Mononuclear cell (primary cell): ENCODE data around the gene ACAD10. TPM values are rescaled to one million over a fixed set of nuclear protein-coding genes. Genes with fewer than 3 reads are reported as not detected.
A peak's percentile ranks its signal among the peaks of the same experiment; 100 is the strongest.
"Not testable (repeated sequence)": the region's sequence is repeated elsewhere in the genome, so short reads cannot be mapped to it uniquely, and the experiment has no call there.

ENCODE experiments used
- H3K27me3 ChIP-seq: 2 replicates; pipeline ENCODE4 v1.6.0; 2011; ENCODE audit warnings: low read length, control low read depth; ENCODE audit not compliant: insufficient read depth
- H3K4me1 ChIP-seq: 2 replicates; pipeline ENCODE4 v1.5.1; 2011; ENCODE audit warnings: mild to moderate bottlenecking, low read length, control low read depth; ENCODE audit not compliant: insufficient read depth
- H3K4me3 ChIP-seq: 2 replicates; pipeline ENCODE4 v1.5.1; 2011; ENCODE audit warnings: mild to moderate bottlenecking, low read length, moderate library complexity
- H3K9me3 ChIP-seq: 2 replicates; pipeline ENCODE4 v1.5.1; 2011; ENCODE audit warnings: low read depth, mild to moderate bottlenecking, control low read depth, low read length
- total RNA-seq: library from RNA; depleted of rRNA; stranded (reverse); fragments of >200 nt; gene quantifications from one replicate; pipeline ENCODE4 v1.2.3, GENCODE V29; 2012

Gene ACAD10
- total RNA-seq, 1 donor, result 13.4 TPM

- H3K4me3 ChIP-seq, result no peak overlapping the region
- H3K9me3 ChIP-seq, result no peaks in the 10 kb centered on the region
- peaks cover 17% of the 10 kb centered on the region for H3K4me1 ChIP-seq
- H3K27me3 ChIP-seq, result no peaks in the 10 kb centered on the region
Observed at GRCh38 chr12:111754671-111755070, 68.8 kb downstream of the ACAD10 start.

- Histone ChIP-seq H3K4me1 (peaks cover 28% of the 10 kb centered on the region), H3K9me3 (no peaks in the 10 kb centered on the region), H3K27me3 (no peaks in the 10 kb centered on the region), H3K4me3 (no peak overlapping the region)
Observed at GRCh38 chr12:111756196-111756595, 70.3 kb downstream of the ACAD10 start.

GRCh38 chr12:111756681-111757080 lies 70.8 kb downstream of the ACAD10 start:
- H3K4me3 ChIP-seq, result no peak overlapping the region
- H3K27me3 ChIP-seq, result no peaks in the 10 kb centered on the region
- peaks cover 28% of the 10 kb centered on the region for H3K4me1 ChIP-seq

GRCh38 chr12:111757361-111758119 lies 71.7 kb downstream of the ACAD10 start:
- H3K9me3 ChIP-seq, result no peaks in the 10 kb centered on the region
- no peak overlapping the region for H3K4me3 ChIP-seq
- H3K4me1 ChIP-seq, result peaks cover 28% of the 10 kb centered on the region

More at GRCh38 chr12:111756681-111757080, 70.8 kb downstream of the ACAD10 start:
- no peaks in the 10 kb centered on the region for H3K9me3 ChIP-seq

GRCh38 chr12:111758120-111758561 lies 72.3 kb downstream of the ACAD10 start:
- no peaks in the 10 kb centered on the region for H3K9me3 ChIP-seq
- no peaks in the 10 kb centered on the region for H3K27me3 ChIP-seq
- H3K4me3 ChIP-seq, result no peak overlapping the region
- peaks cover 28% of the 10 kb centered on the region for H3K4me1 ChIP-seq

More at GRCh38 chr12:111757361-111758119, 71.7 kb downstream of the ACAD10 start:
- H3K27me3 ChIP-seq, result no peaks in the 10 kb centered on the region

- Histone ChIP-seq H3K4me3 (no peak overlapping the region), H3K27me3 (no peaks in the 10 kb centered on the region), H3K4me1 (peaks cover 28% of the 10 kb centered on the region), H3K9me3 (no peaks in the 10 kb centered on the region)
Observed at GRCh38 chr12:111759271-111759670, 73.4 kb downstream of the ACAD10 start.

GRCh38 chr12:111759991-111760390 lies 74.1 kb downstream of the ACAD10 start:
- Histone ChIP-seq H3K4me3 (no peak overlapping the region), H3K4me1 (peaks cover 31% of the 10 kb centered on the region), H3K9me3 (no peaks in the 10 kb centered on the region), H3K27me3 (no peaks in the 10 kb centered on the region)

GRCh38 chr12:111761099-111761498 lies 75.2 kb downstream of the ACAD10 start:
- Histone ChIP-seq H3K27me3 (no peaks in the 10 kb centered on the region), H3K9me3 (no peaks in the 10 kb centered on the region), H3K4me3 (no peak overlapping the region), H3K4me1 (peaks cover 42% of the 10 kb centered on the region)

- no peaks in the 10 kb centered on the region for H3K27me3 ChIP-seq
- peaks cover 48% of the 10 kb centered on the region for H3K4me1 ChIP-seq
- H3K4me3 ChIP-seq, result no peak overlapping the region
- H3K9me3 ChIP-seq, result no peaks in the 10 kb centered on the region
Observed at GRCh38 chr12:111761706-111762105, 75.9 kb downstream of the ACAD10 start.

GRCh38 chr12:111763552-111763951 lies 77.7 kb downstream of the ACAD10 start:
- not testable (repeated sequence) for H3K27me3 ChIP-seq, H3K4me3 ChIP-seq, H3K9me3 ChIP-seq
- H3K4me1 ChIP-seq, result peaks cover 49% of the 10 kb centered on the region

GRCh38 chr12:111764120-111764821 lies 78.4 kb downstream of the ACAD10 start:
- H3K4me3 ChIP-seq, result no peak overlapping the region
- no peaks in the 10 kb centered on the region for H3K27me3 ChIP-seq
- no peaks in the 10 kb centered on the region for H3K9me3 ChIP-seq
- H3K4me1 ChIP-seq, result peaks cover 54% of the 10 kb centered on the region

GRCh38 chr12:111766608-111767361 lies 80.9 kb downstream of the ACAD10 start, which contains the start of gene ALDH2:
Gene ALDH2, plus strand, starts transcription at chr12:111766933. Its CDS starts 50 bp downstream, at chr12:111766983.
- Histone ChIP-seq H3K27me3 (no peaks in the 10 kb centered on the region), H3K9me3 (no peaks in the 10 kb centered on the region), H3K4me1 (peaks cover 61% of the 10 kb centered on the region), H3K4me3 (peak within 1 kb of the TSS; percentile 55)

GRCh38 chr12:111767362-111768158 lies 81.7 kb downstream of the ACAD10 start:
- no peaks in the 10 kb centered on the region for H3K9me3 ChIP-seq
- peaks cover 69% of the 10 kb centered on the region for H3K4me1 ChIP-seq
- no peaks in the 10 kb centered on the region for H3K27me3 ChIP-seq
- peak overlapping the region; percentile 55 for H3K4me3 ChIP-seq

GRCh38 chr12:111768159-111768895 lies 82.5 kb downstream of the ACAD10 start:
- Histone ChIP-seq H3K4me3 (peak overlapping the region; percentile 55), H3K9me3 (no peaks in the 10 kb centered on the region), H3K27me3 (no peaks in the 10 kb centered on the region), H3K4me1 (peaks cover 76% of the 10 kb centered on the region)
